OCI-LY1 (cell line): ENCODE measurements around the gene ABHD16A.

ENCODE experiments used
- EZH2 ChIP-seq: fragments of 200-600 bp; sonication (generic), shearing (Covaris generic); IDR thresholded peaks from 2 replicates; pipeline ENCODE4 v1.8.0; 2017; ENCODE audit warnings: borderline replicate concordance, mixed run types, mild to moderate bottlenecking, antibody characterized with exemption, low read length, moderate library complexity, mixed read lengths
- TF ChIP-seq, protein P1 (sequence below): fragments of 200-600 bp; sonication (generic), shearing (Covaris generic); IDR thresholded peaks from 2 replicates; pipeline ENCODE4 v1.5.1; 2017; ENCODE audit warnings: mild to moderate bottlenecking, antibody characterized with exemption, low read length, moderate library complexity, mixed read lengths

DNA sequence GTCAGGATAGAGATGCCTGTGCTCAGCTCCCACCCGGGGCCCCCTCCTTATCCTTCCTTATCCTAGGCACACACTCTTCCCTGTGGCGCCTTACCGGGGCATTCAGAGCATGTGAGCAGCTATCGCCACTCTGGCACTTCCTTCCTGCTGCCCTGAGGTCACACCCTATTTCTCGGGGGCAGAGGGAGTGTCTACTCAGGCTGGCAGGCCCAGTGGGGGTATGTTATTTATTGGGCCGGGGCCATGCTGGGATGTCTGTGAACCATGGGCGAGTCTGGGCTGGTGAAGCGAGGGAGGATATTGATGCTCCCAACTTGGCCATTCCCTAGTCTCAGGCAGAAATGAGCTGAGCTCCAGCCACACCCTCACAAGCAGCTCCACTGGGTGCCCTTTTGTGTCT lies 8.1 kb upstream of the ABHD16A start:
- TF ChIP-seq, protein P1, sequence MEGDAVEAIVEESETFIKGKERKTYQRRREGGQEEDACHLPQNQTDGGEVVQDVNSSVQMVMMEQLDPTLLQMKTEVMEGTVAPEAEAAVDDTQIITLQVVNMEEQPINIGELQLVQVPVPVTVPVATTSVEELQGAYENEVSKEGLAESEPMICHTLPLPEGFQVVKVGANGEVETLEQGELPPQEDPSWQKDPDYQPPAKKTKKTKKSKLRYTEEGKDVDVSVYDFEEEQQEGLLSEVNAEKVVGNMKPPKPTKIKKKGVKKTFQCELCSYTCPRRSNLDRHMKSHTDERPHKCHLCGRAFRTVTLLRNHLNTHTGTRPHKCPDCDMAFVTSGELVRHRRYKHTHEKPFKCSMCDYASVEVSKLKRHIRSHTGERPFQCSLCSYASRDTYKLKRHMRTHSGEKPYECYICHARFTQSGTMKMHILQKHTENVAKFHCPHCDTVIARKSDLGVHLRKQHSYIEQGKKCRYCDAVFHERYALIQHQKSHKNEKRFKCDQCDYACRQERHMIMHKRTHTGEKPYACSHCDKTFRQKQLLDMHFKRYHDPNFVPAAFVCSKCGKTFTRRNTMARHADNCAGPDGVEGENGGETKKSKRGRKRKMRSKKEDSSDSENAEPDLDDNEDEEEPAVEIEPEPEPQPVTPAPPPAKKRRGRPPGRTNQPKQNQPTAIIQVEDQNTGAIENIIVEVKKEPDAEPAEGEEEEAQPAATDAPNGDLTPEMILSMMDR: no peak
- no peak for TF ChIP-seq EZH2
